ENCODE data around the gene ITPRIP.

Gene ITPRIP

GRCh38 chr10:104329735-104330134, 8.5 kb downstream of the ITPRIP start:
- Histone ChIP-seq H2AFZ (ENCODE audit: low read depth, low read length) (no peak overlapping the region), H3K36me3 (ENCODE audit: insufficient read depth, low read length) (peaks cover 11% of the 10 kb centered on the region), H3K4me2 (ENCODE audit: insufficient read depth, low read length) (peak overlapping the region; percentile 52), H3K9ac (ENCODE audit: low read depth, low read length) (peak overlapping the region; percentile 38), H3K27ac (ENCODE audit: low read length) (peak overlapping the region; percentile 66), H3K4me3 (ENCODE audit: low read depth in 1 of 2, low read length in 2 of 2) (no peak overlapping the region), H4K20me1 (ENCODE audit: insufficient read depth, low read length) (peaks cover 97% of the 10 kb centered on the region), H3K4me1 (ENCODE audit: insufficient read depth, low read length) (peaks cover 45% of the 10 kb centered on the region), H3K27me3 (ENCODE audit: insufficient read depth, low read length, poor library complexity) (no peaks in the 10 kb centered on the region), H3K79me2 (ENCODE audit: insufficient read depth, low read length) (peaks cover 100% of the 10 kb centered on the region), H3K9me3 (ENCODE audit: insufficient read depth, low read length, severe bottlenecking) (no peaks in the 10 kb centered on the region)
- DNase-seq (no peak), ATAC-seq (ENCODE audit: insufficient read depth, low read depth) (no peak)
- no peak for TF ChIP-seq CTCF (IDR thresholded peaks at IDR 0.05; ENCODE audit: borderline replicate concordance, extremely low read depth, low read length, poor library complexity, severe bottlenecking)

DNA sequence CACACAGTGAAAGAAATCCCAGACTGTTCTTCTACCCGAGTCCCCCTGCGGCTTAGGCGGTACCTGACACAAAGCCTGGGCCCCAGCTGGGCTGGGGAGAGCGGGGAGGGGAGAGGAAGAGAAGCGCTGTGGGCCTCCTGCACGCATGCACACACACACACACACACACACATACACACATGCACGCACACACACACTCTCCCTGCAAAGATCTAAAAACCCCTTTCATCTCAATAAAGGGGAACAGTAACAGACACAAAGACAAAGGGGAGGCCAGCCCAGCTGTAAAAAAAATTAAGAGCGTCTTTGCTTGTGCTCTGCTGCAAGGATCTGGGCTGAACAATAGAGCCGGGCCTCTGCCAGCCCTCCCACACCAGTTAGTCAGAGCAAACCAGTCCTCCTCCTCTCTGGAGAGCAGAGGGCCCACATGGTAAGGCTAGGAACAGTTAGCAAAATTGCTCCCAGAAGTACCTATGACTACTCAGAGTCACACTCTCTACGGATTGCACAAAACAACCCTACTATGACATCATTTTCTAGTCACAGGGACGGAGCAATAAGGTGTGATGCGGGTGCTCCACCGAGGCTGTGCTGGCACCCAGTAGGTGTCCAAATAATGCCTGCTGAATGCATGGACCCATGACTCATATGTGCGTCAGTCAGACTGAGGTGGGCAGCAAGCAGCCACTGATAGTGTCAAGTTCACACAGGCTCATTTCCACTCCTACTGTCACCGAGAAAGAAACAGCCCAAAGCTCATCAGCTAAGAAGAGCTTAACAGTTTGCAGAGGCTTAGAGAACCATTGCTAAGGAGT, 9.2 kb downstream of the ITPRIP start:
- H4K20me1 ChIP-seq (ENCODE audit: insufficient read depth, low read length) = peaks cover 97% of the 10 kb centered on the region
- no peaks in the 10 kb centered on the region for H3K9me3 ChIP-seq (ENCODE audit: insufficient read depth, low read length, severe bottlenecking)
- H2AFZ ChIP-seq (ENCODE audit: low read depth, low read length) = no peak overlapping the region; the same call in 1 of the 2 replicates
- peak; percentile 92 for ATAC-seq (ENCODE audit: insufficient read depth, low read depth)
- TF ChIP-seq EZH2 (IDR thresholded peaks at IDR 0.05; ENCODE audit: borderline replicate concordance, low read depth, low read length, severe bottlenecking) (no peak), CTCF (IDR thresholded peaks at IDR 0.05; ENCODE audit: borderline replicate concordance, extremely low read depth, low read length, poor library complexity, severe bottlenecking) (no peak)
- H3K4me2 ChIP-seq (ENCODE audit: insufficient read depth, low read length) = peak overlapping the region; percentile 52
- H3K4me1 ChIP-seq (ENCODE audit: insufficient read depth, low read length) = peaks cover 42% of the 10 kb centered on the region
- peaks cover 100% of the 10 kb centered on the region for H3K79me2 ChIP-seq (ENCODE audit: insufficient read depth, low read length)
- H3K4me3 ChIP-seq (ENCODE audit: low read depth in 1 of 2, low read length in 2 of 2) = peak overlapping the region in 1 of 2 experiments; percentile 9; a peak in 2 of 4 replicates
- DNase-seq = peak; percentile 87
- H3K27ac ChIP-seq (ENCODE audit: low read length) = peak overlapping the region; percentile 66
- H3K27me3 ChIP-seq (ENCODE audit: insufficient read depth, low read length, poor library complexity) = no peaks in the 10 kb centered on the region
- peaks cover 8% of the 10 kb centered on the region; the same call in 1 of the 2 replicates for H3K36me3 ChIP-seq (ENCODE audit: insufficient read depth, low read length)
- peak overlapping the region; percentile 38 for H3K9ac ChIP-seq (ENCODE audit: low read depth, low read length)

DNA sequence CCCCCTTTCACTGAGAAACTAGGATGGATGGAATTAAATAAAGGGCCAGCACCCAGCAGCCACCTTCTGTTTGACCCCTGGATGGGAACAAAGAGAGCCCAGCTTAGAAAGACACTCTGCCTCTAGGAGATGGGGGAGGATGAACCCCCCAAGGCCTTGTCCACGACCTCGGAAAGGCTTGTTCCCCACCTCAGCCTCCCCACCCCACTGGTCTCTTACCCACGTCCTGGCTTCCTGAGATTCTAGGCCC, 9.7 kb downstream of the ITPRIP start:
- H3K36me3 ChIP-seq (ENCODE audit: insufficient read depth, low read length) = peaks cover 8% of the 10 kb centered on the region; the same call in 1 of the 2 replicates
- H3K4me3 ChIP-seq (ENCODE audit: low read depth in 1 of 2, low read length in 2 of 2) = 0 out of 4 replicates have a peak overlapping the region, but pooled peaks of 1 of the 2 experiments have one; percentile 9
- H3K27ac ChIP-seq (ENCODE audit: low read length) = peak overlapping the region; percentile 66
- peak overlapping the region; percentile 52 for H3K4me2 ChIP-seq (ENCODE audit: insufficient read depth, low read length)
- DNase-seq = no peak
- H3K9me3 ChIP-seq (ENCODE audit: insufficient read depth, low read length, severe bottlenecking) = no peaks in the 10 kb centered on the region
- H3K9ac ChIP-seq (ENCODE audit: low read depth, low read length) = peak overlapping the region; percentile 38
- no peaks in the 10 kb centered on the region for H3K27me3 ChIP-seq (ENCODE audit: insufficient read depth, low read length, poor library complexity)
- peaks cover 100% of the 10 kb centered on the region for H3K79me2 ChIP-seq (ENCODE audit: insufficient read depth, low read length)
- no peak overlapping the region for H2AFZ ChIP-seq (ENCODE audit: low read depth, low read length)
- TF ChIP-seq EZH2 (IDR thresholded peaks at IDR 0.05; ENCODE audit: borderline replicate concordance, low read depth, low read length, severe bottlenecking) = no peak
- TF ChIP-seq CTCF (IDR thresholded peaks at IDR 0.05; ENCODE audit: borderline replicate concordance, extremely low read depth, low read length, poor library complexity, severe bottlenecking) = no peak
- H4K20me1 ChIP-seq (ENCODE audit: insufficient read depth, low read length) = peaks cover 97% of the 10 kb centered on the region
- H3K4me1 ChIP-seq (ENCODE audit: insufficient read depth, low read length) = peaks cover 42% of the 10 kb centered on the region
- ATAC-seq (ENCODE audit: insufficient read depth, low read depth) = no peak

Data from DND-41 (cell line).